CD4-positive, alpha-beta memory T cell (primary cell): ENCODE results near the gene SH2D5. TPM values are rescaled to one million over a fixed set of nuclear protein-coding genes. Genes with fewer than 3 reads are reported as not detected.

Experiments used
- CTCF ChIA-PET: fragments of 350-600 bp; sonication (Branson Sonifier 250); formaldehyde crosslinking; loops from one replicate; lab custom pipeline; 2021; ENCODE audit warnings: inconsistent platforms; ENCODE audit not compliant: partially characterized antibody; lab: Charles Lee
- POLR2A ChIA-PET: fragments of 350-600 bp; sonication (Branson Sonifier 250); formaldehyde crosslinking; loops from one replicate; lab custom pipeline; 2021; ENCODE audit not compliant: partially characterized antibody; lab: Charles Lee
- DNase-seq, 5 donors: peaks; one replicate each; pipeline versions ENCODE4 v3.0.0 to v3.0.0-alpha.2; 2020 to 2022; ENCODE audit warnings: mixed read lengths in 1 of 5
- H3K27ac ChIP-seq: one replicate; pipeline ENCODE4 v1.7.0; 2013; ENCODE audit warnings: low read depth, low read length
- H3K27me3 ChIP-seq: 2 replicates; pipeline ENCODE4 v1.7.0; 2013; ENCODE audit warnings: mild to moderate bottlenecking, low read length, moderate library complexity; ENCODE audit not compliant: insufficient read depth
- H3K36me3 ChIP-seq: 2 replicates; pipeline ENCODE4 v1.7.0; 2013; ENCODE audit warnings: mild to moderate bottlenecking, low read length, moderate library complexity; ENCODE audit not compliant: insufficient read depth
- H3K4me1 ChIP-seq: 2 replicates; pipeline ENCODE4 v1.7.0; 2013; ENCODE audit warnings: mild to moderate bottlenecking, low read length, moderate library complexity; ENCODE audit not compliant: insufficient read depth
- H3K4me3 ChIP-seq, 2 donors: one replicate each; pipeline ENCODE4 v1.7.0; 2013; ENCODE audit warnings: low read length in 2 of 2, mild to moderate bottlenecking in 1 of 2
- H3K9me3 ChIP-seq, 2 donors: one replicate each; pipeline ENCODE4 v1.7.0; 2013; ENCODE audit warnings: low read length in 2 of 2, control low read depth in 1 of 2; ENCODE audit not compliant: control insufficient read depth in 1 of 2
- H3K27ac Mint-ChIP-seq, 7 donors: one replicate each; pipeline ENCODE4 v1.8.0; 2020 to 2021; ENCODE audit warnings: mixed read lengths in 7 of 7, mild to moderate bottlenecking in 6 of 7, inconsistent platforms in 3 of 7, moderate library complexity in 3 of 7
- H3K27me3 Mint-ChIP-seq, 2 donors: one replicate each; pipeline ENCODE4 v1.8.0; 2020 to 2021; ENCODE audit warnings: mixed read lengths in 2 of 2
- H3K36me3 Mint-ChIP-seq, 2 donors: one replicate each; pipeline ENCODE4 v1.8.0; 2020 to 2021; ENCODE audit warnings: mixed read lengths in 2 of 2, inconsistent platforms in 1 of 2, mild to moderate bottlenecking in 1 of 2
- H3K4me1 Mint-ChIP-seq, 4 donors: one replicate each; pipeline ENCODE4 v1.8.0; 2020 to 2021; ENCODE audit warnings: mixed read lengths in 4 of 4, mild to moderate bottlenecking in 1 of 4
- H3K4me3 Mint-ChIP-seq, 8 donors: one replicate each; pipeline ENCODE4 v1.8.0; 2020 to 2021; ENCODE audit warnings: mixed read lengths in 8 of 8, mild to moderate bottlenecking in 7 of 8, moderate library complexity in 6 of 8, inconsistent platforms in 3 of 8
- H3K9me3 Mint-ChIP-seq, 8 donors: one replicate each; pipeline ENCODE4 v1.8.0; 2020 to 2021; ENCODE audit warnings: mixed read lengths in 8 of 8, mild to moderate bottlenecking in 5 of 8, inconsistent platforms in 3 of 8, moderate library complexity in 1 of 8
- intact Hi-C: fragments of 100-400 bp; cut with micrococcal nuclease; formaldehyde crosslinking; loops from one replicate; pipeline ENCODE4 v1.15.1; 2023
- polyA plus RNA-seq, 2 donors: library from polyadenylated mRNA; unstranded; fragments of 300-500 nt; fragmentation: Illumina TruSeq; gene quantifications; one replicate each; pipeline ENCODE4 v1.2.3, GENCODE V29; 2021
- total RNA-seq, 2 experiments: library from RNA; stranded (reverse); gene quantifications; one replicate each; pipeline ENCODE4 v1.2.3, GENCODE V29; 2021

SH2D5 gene
- total and polyA plus RNA-seq, 4 experiments from 2014 or later, result 0.38 TPM; not detected in 3

DNA sequence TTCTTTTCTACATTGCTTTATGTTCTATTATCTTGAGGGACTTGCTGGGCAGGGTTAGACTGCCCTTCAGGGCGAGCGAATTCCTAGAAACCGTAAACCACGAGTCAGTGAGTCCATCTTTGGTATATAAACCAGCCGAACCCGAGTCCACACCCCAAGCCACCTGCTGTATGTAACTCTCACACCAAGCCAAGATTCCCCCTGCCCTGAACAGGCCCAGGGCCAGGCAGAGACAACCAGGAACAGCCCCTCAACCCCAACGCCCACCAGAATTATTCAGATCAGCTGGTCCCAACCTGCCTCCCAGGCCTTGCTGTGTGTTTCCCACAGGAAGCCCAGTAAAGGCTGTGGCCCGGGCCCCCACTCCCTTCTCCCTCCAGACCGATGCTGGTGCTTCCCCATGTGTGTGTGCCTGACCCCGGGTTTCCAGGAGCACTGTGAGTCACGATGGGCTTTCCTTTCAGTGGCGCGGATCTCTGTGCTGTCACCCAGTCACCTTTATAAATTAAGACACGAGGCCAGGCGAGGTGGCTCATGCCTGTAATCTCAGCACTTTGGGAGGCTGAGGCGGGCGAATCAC is 31.8 kb downstream of the SH2D5 start:
- Mint-ChIP-seq H3K36me3 (no peaks in the 10 kb centered on the region), H3K4me3 (no peak overlapping the region), H3K27ac (no peak overlapping the region), H3K27me3 (peaks cover 0 to 3% of the 10 kb centered on the region in 2 donors), H3K9me3 (no peaks in the 10 kb centered on the region), H3K4me1 (peaks cover 3 to 8% (median 6%) of the 10 kb centered on the region in 4 donors)
- ChIA-PET CTCF (interaction anchor here (10.6 kb wide), 1 partner anchor 497 kb away, joined by 168 read pairs; no protein-coding TSS in a partner anchor), POLR2A (no interaction called here)
- Histone ChIP-seq H3K27ac (no peak overlapping the region), H3K36me3 (no peaks in the 10 kb centered on the region), H3K4me3 (no peak overlapping the region), H3K9me3 (no peaks in the 10 kb centered on the region), H3K27me3 (no peaks in the 10 kb centered on the region), H3K4me1 (peaks cover 10% of the 10 kb centered on the region)
- intact Hi-C loops, result no loop called here
- DNase-seq, result no peak

DNA sequence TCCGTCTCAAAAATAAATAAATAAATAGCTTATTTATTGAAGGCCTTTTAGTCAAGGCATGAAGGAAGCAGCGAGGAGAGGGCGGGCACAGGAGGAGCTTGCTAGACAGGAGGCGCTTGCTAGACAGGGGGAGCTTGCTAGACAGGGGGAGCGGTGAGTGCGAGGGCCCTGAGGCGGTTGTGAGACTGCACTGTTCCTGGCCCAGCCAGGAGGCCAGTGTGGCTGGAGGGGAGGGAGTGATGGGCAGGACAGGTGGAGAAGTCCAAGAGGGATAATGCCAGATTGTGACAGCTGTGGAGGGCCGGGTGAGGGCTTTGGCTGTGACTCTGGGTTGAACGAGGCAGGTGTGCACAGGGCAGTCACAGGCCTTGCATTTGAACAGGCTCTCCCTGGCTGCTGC is 32.9 kb downstream of the SH2D5 start:
- no peak overlapping the region for H3K4me3 Mint-ChIP-seq
- DNase-seq, result no peak
- intact Hi-C loops, result no loop called here
- Histone ChIP-seq H3K4me3 (no peak overlapping the region), H3K27ac (no peak overlapping the region), H3K36me3 (no peaks in the 10 kb centered on the region), H3K4me1 (peaks cover 10% of the 10 kb centered on the region), H3K27me3 (no peaks in the 10 kb centered on the region), H3K9me3 (no peaks in the 10 kb centered on the region)
- peaks cover 0 to 3% of the 10 kb centered on the region in 2 donors for H3K27me3 Mint-ChIP-seq
- no peaks in the 10 kb centered on the region for H3K36me3 Mint-ChIP-seq
- H3K27ac Mint-ChIP-seq, result peak overlapping the region in 1 of 7 donors; percentile 14
- peaks cover 3 to 8% (median 6%) of the 10 kb centered on the region in 4 donors for H3K4me1 Mint-ChIP-seq
- H3K9me3 Mint-ChIP-seq, result peaks cover 0 to 2% (median 0%) of the 10 kb centered on the region in 8 donors
- CTCF ChIA-PET, result interaction anchor here (0.9 to 10.6 kb wide), 2 partner anchors 498 to 505 kb away, joined by 3 to 168 read pairs; no protein-coding TSS in a partner anchor
- POLR2A ChIA-PET, result no interaction called here

DNA sequence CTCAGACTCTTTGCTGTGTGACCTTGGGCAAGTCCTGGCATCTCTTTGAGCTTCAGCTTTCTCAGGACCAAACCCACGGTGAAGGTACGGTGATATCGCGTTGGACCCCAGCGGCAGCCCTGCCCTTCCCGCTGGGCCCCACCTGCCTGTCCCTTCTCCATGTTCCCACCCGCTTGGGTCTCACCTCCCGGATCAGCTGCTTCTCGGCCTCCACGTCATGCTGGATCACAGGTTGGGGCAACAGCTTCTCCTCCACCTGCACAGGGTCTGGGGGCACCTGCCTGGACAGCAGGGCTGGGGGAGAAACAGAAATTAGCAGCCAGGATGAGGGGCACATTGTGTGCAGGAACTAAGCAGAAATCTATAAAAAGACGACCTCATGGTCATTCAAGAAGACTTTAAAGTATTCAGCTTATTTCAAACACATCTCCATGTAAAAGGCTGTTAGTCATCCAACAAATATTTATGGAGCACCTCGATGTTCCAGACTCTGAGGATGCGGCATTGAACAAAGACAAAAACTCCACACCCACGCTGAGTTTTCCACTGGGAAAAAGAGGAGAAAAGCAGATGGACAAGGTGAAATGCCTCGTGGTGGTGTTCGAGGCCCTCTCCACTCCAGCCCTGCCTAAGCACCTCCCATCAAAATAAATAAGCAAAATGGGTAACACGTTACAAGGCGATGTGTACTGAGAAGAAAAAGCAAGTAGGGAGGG is 34.1 kb downstream of the SH2D5 start:
- H3K4me3 Mint-ChIP-seq, result peak overlapping the region in 3 of 8 donors; percentile 22 to 38 (median 30)

DNA sequence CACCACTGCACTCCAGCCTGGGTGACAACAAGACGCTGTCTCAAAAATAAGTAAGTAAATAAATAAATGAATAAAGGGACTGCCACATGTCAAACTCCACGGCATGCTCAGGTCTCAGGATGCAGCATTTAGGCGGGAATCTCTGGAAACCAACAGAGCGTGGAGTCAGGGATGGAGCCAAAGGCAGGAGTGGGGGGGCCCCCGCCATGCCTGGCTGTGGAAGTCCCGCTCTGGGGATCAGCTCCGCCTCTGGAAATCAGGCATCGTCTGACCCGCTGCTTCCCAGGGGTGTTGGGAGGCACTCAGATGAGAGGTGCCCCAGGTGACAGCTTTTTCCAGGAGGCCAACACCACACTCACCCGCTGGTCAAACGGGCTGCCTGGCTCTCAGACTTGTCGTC is 34.9 kb downstream of the SH2D5 start:
- H3K27ac Mint-ChIP-seq, result no peak overlapping the region
- no peaks in the 10 kb centered on the region for H3K36me3 ChIP-seq
- H3K9me3 Mint-ChIP-seq, result peaks cover 0 to 2% (median 0%) of the 10 kb centered on the region in 8 donors
- ChIA-PET CTCF (interaction anchor here (0.5 to 10.6 kb wide), 19 partner anchors 12 to 669 kb away, joined by 3 to 168 read pairs (median 5); no protein-coding TSS in a partner anchor), POLR2A (interaction anchor here (0.6 to 1.6 kb wide), 2 partner anchors 35 to 60 kb away, joined by 3 to 7 read pairs; partner anchors contain the start of gene SH2D5)
- H3K27ac ChIP-seq, result no peak overlapping the region
- peak overlapping the region in 2 of 8 donors; percentile 36 to 90 for H3K4me3 Mint-ChIP-seq
- DNase-seq, result no peak
- no peaks in the 10 kb centered on the region for H3K9me3 ChIP-seq
- H3K27me3 ChIP-seq, result no peaks in the 10 kb centered on the region
- no peak overlapping the region for H3K4me3 ChIP-seq
- peaks cover 0 to 3% of the 10 kb centered on the region in 2 donors for H3K27me3 Mint-ChIP-seq
- H3K4me1 ChIP-seq, result peaks cover 10% of the 10 kb centered on the region
- intact Hi-C loops, result no loop called here
- H3K4me1 Mint-ChIP-seq, result peaks cover 2 to 8% (median 6%) of the 10 kb centered on the region in 4 donors
- H3K36me3 Mint-ChIP-seq, result no peaks in the 10 kb centered on the region

More for the DNA sequence above, 34.1 kb downstream of the SH2D5 start:
- H3K27me3 Mint-ChIP-seq, result peaks cover 0 to 3% of the 10 kb centered on the region in 2 donors
- H3K27ac Mint-ChIP-seq, result no peak overlapping the region
- no peaks in the 10 kb centered on the region for H3K36me3 Mint-ChIP-seq
- peaks cover 0 to 2% (median 0%) of the 10 kb centered on the region in 8 donors for H3K9me3 Mint-ChIP-seq
- ChIA-PET CTCF (interaction anchor here (2.7 to 10.6 kb wide), 3 partner anchors 491 to 500 kb away, joined by 13 to 168 read pairs (median 15); no protein-coding TSS in a partner anchor), POLR2A (interaction anchor here (0.6 kb wide), 1 partner anchor 60 kb away, joined by 3 read pairs; no protein-coding TSS in a partner anchor)
- H3K4me1 ChIP-seq, result peaks cover 10% of the 10 kb centered on the region
- DNase-seq, result no peak
- intact Hi-C loops, result no loop called here
- no peak overlapping the region for H3K27ac ChIP-seq
- H3K36me3 ChIP-seq, result no peaks in the 10 kb centered on the region
- peaks cover 3 to 8% (median 6%) of the 10 kb centered on the region in 4 donors for H3K4me1 Mint-ChIP-seq
- H3K9me3 ChIP-seq, result no peaks in the 10 kb centered on the region
- H3K4me3 ChIP-seq, result no peak overlapping the region
- H3K27me3 ChIP-seq, result no peaks in the 10 kb centered on the region

DNA sequence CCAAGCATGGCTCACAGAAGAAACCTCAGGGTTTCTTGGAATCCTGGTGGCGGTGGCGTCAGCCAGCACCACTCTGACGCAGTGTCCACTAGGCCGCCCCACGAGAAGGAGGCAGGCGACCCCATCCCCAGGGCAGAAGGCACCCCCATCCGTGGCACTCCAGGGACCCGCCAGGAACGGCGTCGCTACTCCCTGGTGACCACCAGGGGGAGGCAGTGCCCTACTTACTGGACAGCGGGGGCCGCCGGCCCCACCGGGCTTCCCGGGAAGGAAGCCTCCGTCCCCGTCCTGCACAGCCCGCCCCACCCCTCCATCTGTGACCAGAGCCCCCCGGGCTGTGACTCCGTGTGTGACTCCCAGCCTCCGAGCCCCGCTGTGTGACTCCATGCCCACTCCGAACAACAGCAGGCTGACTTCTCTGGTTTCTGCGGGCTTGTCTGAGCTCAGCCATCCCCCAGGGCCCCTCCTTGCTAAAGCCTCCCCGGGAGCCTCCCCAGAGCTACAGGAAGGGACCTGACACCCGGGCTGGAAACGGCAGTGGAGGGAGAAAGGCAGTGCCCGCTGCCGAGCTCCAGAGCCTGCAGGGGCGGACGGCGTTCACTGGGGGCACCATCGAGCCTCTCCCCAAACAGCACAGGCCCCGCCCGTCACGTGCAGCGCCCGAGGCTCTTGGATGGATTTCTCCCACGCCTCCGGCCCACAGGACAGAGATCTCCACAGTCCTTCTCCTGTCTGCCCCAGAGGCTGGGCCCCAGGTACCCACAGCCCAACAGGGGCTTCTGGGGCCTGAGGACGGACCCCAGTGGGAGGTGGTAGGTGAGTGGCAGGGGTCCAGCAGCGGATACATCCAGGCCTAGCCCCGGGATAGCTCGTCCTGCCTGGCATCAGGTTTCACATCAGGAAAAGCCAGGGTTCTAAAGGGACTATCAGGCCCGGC is 35.8 kb downstream of the SH2D5 start:
- no peaks in the 10 kb centered on the region for H3K36me3 ChIP-seq
- peaks cover 0 to 3% of the 10 kb centered on the region in 2 donors for H3K27me3 Mint-ChIP-seq
- POLR2A ChIA-PET, result interaction anchor here (1.0 to 1.6 kb wide), 2 partner anchors 36 to 498 kb away, joined by 5 to 7 read pairs; partner anchors contain the start of gene SH2D5
- H3K4me1 Mint-ChIP-seq, result peaks cover 2 to 12% (median 6%) of the 10 kb centered on the region in 4 donors
- H3K4me1 ChIP-seq, result peaks cover 10% of the 10 kb centered on the region
- intact Hi-C loops, result loop anchor here (1.0 kb wide), 1 partner anchor 37 kb away; no protein-coding TSS in a partner anchor
- peak overlapping the region in 6 of 7 donors; percentile 22 to 92 (median 68) for H3K27ac Mint-ChIP-seq
- H3K4me3 ChIP-seq, result peak overlapping the region; percentile 84 to 90
- H3K27me3 ChIP-seq, result no peaks in the 10 kb centered on the region
- H3K36me3 Mint-ChIP-seq, result no peaks in the 10 kb centered on the region
- peak overlapping the region; percentile 87 to 95 (median 89) for H3K4me3 Mint-ChIP-seq
- peak; percentile 60 to 71 (median 68) for DNase-seq
- no peaks in the 10 kb centered on the region for H3K9me3 ChIP-seq
- CTCF ChIA-PET, result interaction anchor here (0.5 to 10.6 kb wide), 39 partner anchors 10 to 670 kb away, joined by 3 to 168 read pairs (median 4); partner anchors contain the start of gene SH2D5
- peak overlapping the region; percentile 46 for H3K27ac ChIP-seq
- peaks cover 0 to 3% (median 0%) of the 10 kb centered on the region in 8 donors for H3K9me3 Mint-ChIP-seq

DNA sequence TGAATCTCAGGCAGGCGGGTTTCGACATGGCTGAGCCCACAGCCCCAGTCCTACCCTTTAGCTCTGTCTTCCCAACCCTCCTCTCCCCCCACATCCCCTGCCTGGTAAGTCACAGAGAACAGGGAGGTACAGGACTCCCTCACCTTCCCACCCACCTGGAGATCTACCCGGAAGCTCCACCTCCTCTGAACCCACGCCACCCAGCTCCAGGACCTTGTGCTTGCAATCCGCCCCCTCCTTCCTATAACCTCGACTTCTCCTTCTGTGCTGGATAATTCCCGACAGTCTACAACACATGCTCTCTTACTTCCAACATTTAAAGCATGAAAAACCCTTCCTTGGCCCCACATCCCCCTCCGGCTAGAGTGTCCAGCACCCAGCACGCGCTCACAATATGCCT is 37.0 kb downstream of the SH2D5 start:
- Mint-ChIP-seq H3K4me1 (peaks cover 2 to 12% (median 6%) of the 10 kb centered on the region in 4 donors), H3K27ac (no peak overlapping the region), H3K4me3 (peak overlapping the region in 3 of 8 donors; percentile 31 to 95 (median 89)), H3K36me3 (no peaks in the 10 kb centered on the region), H3K9me3 (peaks cover 0 to 3% (median 0%) of the 10 kb centered on the region in 8 donors), H3K27me3 (peaks cover 0 to under 1% of the 10 kb centered on the region in 2 donors)
- no peak overlapping the region for H3K4me3 ChIP-seq
- H3K9me3 ChIP-seq, result no peaks in the 10 kb centered on the region
- no peak for DNase-seq
- ChIA-PET POLR2A (no interaction called here), CTCF (interaction anchor here (0.5 to 10.6 kb wide), 5 partner anchors 8 to 502 kb away, joined by 3 to 168 read pairs (median 4); no protein-coding TSS in a partner anchor)
- no peaks in the 10 kb centered on the region for H3K27me3 ChIP-seq
- H3K4me1 ChIP-seq, result peaks cover 10% of the 10 kb centered on the region
- H3K27ac ChIP-seq, result no peak overlapping the region
- H3K36me3 ChIP-seq, result no peaks in the 10 kb centered on the region
- intact Hi-C loops, result no loop called here
